ENCODE data around the gene KRT81. TPM values are rescaled to one million over a fixed set of nuclear protein-coding genes. Genes with fewer than 3 reads are reported as not detected.

The KRT81 gene
- polyA plus RNA-seq, 3 donors: not detected

DNA sequence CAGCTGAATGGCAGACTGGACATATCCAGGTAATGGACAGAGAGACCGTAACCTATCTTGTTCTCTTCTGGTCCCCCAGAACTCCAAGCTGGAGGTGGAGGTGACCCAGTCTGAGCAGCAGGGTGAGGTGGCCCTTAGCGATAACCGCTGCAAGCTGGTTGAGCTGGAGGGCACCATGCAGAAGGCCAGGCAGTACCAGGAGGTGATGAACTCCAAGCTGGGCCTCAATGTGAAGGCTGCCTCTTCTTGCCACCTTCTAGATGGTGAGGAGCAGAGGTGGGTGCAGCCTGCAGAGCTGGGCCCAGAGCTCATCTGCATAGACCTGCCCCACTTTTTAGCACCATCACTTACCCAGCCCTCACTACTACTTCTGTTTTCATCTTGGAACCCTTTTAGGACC is 24.1 kb downstream of the KRT81 start:
- H3K79me2 ChIP-seq (ENCODE audit: insufficient read depth, low read length): no peaks in the 10 kb centered on the region
- H3K4me3 Mint-ChIP-seq: no peak overlapping the region
- intact Hi-C loops (cut with micrococcal nuclease): no loop called here
- H3K4me2 ChIP-seq (replicated peaks; ENCODE audit: extremely low read depth, low read length, poor library complexity, severe bottlenecking): no peak overlapping the region
- H3K4me1 ChIP-seq (ENCODE audit: control insufficient read depth in 1 of 2, insufficient read depth in 2 of 2, low read length in 2 of 2): peaks cover 11 to 27% of the 10 kb centered on the region in 2 donors
- TF ChIP-seq CTCF (IDR thresholded peaks at IDR 0.05): no peak
- H3K27ac Mint-ChIP-seq: no peak overlapping the region
- peaks cover 6 to 15% of the 10 kb centered on the region in 2 donors for H3K27me3 ChIP-seq (ENCODE audit: control insufficient read depth in 2 of 2, insufficient read depth in 2 of 2, low read length in 2 of 2)
- H3K4me3 ChIP-seq (replicated peaks in 1 of 3; ENCODE audit: low read depth in 2 of 3, low read length in 3 of 3): no peak overlapping the region
- peaks cover 21% of the 10 kb centered on the region for H3K4me1 Mint-ChIP-seq
- H3K9ac ChIP-seq (ENCODE audit: insufficient read depth, low read length, poor library complexity, severe bottlenecking): no peak overlapping the region
- no peaks in the 10 kb centered on the region for H4K20me1 ChIP-seq (ENCODE audit: insufficient read depth, low read length)
- no peak overlapping the region for H3K27ac ChIP-seq (ENCODE audit: low read depth in 1 of 2, low read length in 2 of 2)
- WGBS (ENCODE audit: insufficient coverage): 96% methylated on average over 3 of the region's 3 CpGs
- peaks cover 12 to 34% (median 18%) of the 10 kb centered on the region in 3 donors for H3K27me3 Mint-ChIP-seq (ENCODE audit: low read depth in 3 of 3)
- H2AFZ ChIP-seq (ENCODE audit: insufficient read depth, low read depth, low read length, poor library complexity, severe bottlenecking): no peak overlapping the region
- H3K36me3 ChIP-seq (replicated peaks in 1 of 2; ENCODE audit: control insufficient read depth in 1 of 2, insufficient read depth in 2 of 2, low read length in 2 of 2): no peaks in the 10 kb centered on the region
- DNase-seq: no peak
- no peaks in the 10 kb centered on the region for H3K9me3 ChIP-seq (replicated peaks in 1 of 2; ENCODE audit: control insufficient read depth in 1 of 2, insufficient read depth in 1 of 2, low read length in 2 of 2)
- H3K36me3 Mint-ChIP-seq: no peaks in the 10 kb centered on the region
- H3K9me3 Mint-ChIP-seq: peaks cover 0 to 5% (median 0%) of the 10 kb centered on the region in 7 donors

DNA sequence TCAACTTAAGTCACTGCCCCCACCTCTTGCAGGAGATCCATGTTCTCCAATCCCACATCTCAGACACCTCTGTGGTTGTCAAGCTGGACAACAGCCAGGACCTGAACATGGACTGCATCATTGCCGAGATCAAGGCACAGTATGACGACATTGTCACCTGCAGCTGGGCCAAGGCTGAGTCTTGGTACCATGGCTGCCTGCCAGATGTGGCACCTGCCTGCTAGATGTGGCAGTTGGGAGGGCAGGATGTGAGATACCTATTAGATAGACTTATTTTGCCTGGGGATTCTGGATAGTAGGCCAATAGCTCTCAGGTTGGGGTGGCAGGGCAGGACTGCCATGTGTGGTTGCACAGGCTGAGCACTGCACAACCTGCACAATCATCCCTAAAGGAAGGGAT is 24.8 kb downstream of the KRT81 start:
- H4K20me1 ChIP-seq (ENCODE audit: insufficient read depth, low read length): no peaks in the 10 kb centered on the region
- no peaks in the 10 kb centered on the region for H3K79me2 ChIP-seq (ENCODE audit: insufficient read depth, low read length)
- H3K36me3 Mint-ChIP-seq: no peaks in the 10 kb centered on the region
- H3K27ac Mint-ChIP-seq: no peak overlapping the region
- H3K9me3 ChIP-seq (replicated peaks in 1 of 2; ENCODE audit: control insufficient read depth in 1 of 2, insufficient read depth in 1 of 2, low read length in 2 of 2): no peaks in the 10 kb centered on the region
- peaks cover 19 to 39% (median 25%) of the 10 kb centered on the region in 3 donors for H3K27me3 Mint-ChIP-seq (ENCODE audit: low read depth in 3 of 3)
- no peaks in the 10 kb centered on the region for H3K36me3 ChIP-seq (replicated peaks in 1 of 2; ENCODE audit: control insufficient read depth in 1 of 2, insufficient read depth in 2 of 2, low read length in 2 of 2)
- H3K27ac ChIP-seq (ENCODE audit: low read depth in 1 of 2, low read length in 2 of 2): no peak overlapping the region
- no peak overlapping the region for H3K4me3 ChIP-seq (replicated peaks in 1 of 3; ENCODE audit: low read depth in 2 of 3, low read length in 3 of 3)
- peaks cover 21% of the 10 kb centered on the region for H3K4me1 Mint-ChIP-seq
- H3K4me1 ChIP-seq (ENCODE audit: control insufficient read depth in 1 of 2, insufficient read depth in 2 of 2, low read length in 2 of 2): peaks cover 11 to 26% of the 10 kb centered on the region in 2 donors
- no peak overlapping the region for H2AFZ ChIP-seq (ENCODE audit: insufficient read depth, low read depth, low read length, poor library complexity, severe bottlenecking)
- no peak overlapping the region for H3K9ac ChIP-seq (ENCODE audit: insufficient read depth, low read length, poor library complexity, severe bottlenecking)
- H3K27me3 ChIP-seq (ENCODE audit: control insufficient read depth in 2 of 2, insufficient read depth in 2 of 2, low read length in 2 of 2): peaks cover 8 to 23% of the 10 kb centered on the region in 2 donors
- no peak overlapping the region for H3K4me3 Mint-ChIP-seq
- peaks cover 0 to 5% (median 0%) of the 10 kb centered on the region in 7 donors for H3K9me3 Mint-ChIP-seq
- TF ChIP-seq CTCF (IDR thresholded peaks at IDR 0.05): no peak
- intact Hi-C loops (cut with micrococcal nuclease): no loop called here
- WGBS (ENCODE audit: insufficient coverage): 94% methylated on average over 2 of the region's 2 CpGs
- no peak for DNase-seq
- no peak overlapping the region for H3K4me2 ChIP-seq (replicated peaks; ENCODE audit: extremely low read depth, low read length, poor library complexity, severe bottlenecking)

All from CD14-positive monocyte (primary cell).